GM12878 (cell line): ENCODE measurements around the gene CCDC97. TPM values are rescaled to one million over a fixed set of nuclear protein-coding genes. Genes with fewer than 3 reads are reported as not detected.

ENCODE experiments used
- ATAC-seq: fragments of 200-7000 bp; cut with Tn5 transposase; 3 replicates; pipeline ENCODE4 v1.9.1; 2020; ENCODE audit warnings: mild to moderate bottlenecking, moderate library complexity
- BruUV-seq: library from RNA; stranded (reverse); fragments of 400-500 nt; replicated peaks from 2 replicates; lab custom pipeline; 2021; lab: Mats Ljungman, UMichigan
- CTCF ChIA-PET: fragments of 300-600 bp; sonication (Branson Sonifier 250); formaldehyde crosslinking; extraction: SDS; loops from one replicate; lab custom pipeline; 2021; ENCODE audit warnings: inconsistent platforms; lab: Yijun Ruan, JAX
- POLR2A ChIA-PET: fragments of 350-600 bp; formaldehyde crosslinking; extraction: SDS; loops from one replicate; lab custom pipeline; 2021; ENCODE audit warnings: inconsistent platforms; lab: Charles Lee
- RAD21 ChIA-PET: fragments of 300-600 bp; sonication (Branson Sonifier 250); formaldehyde crosslinking; loops from one replicate; lab custom pipeline; 2023; ENCODE audit warnings: antibody characterized with exemption; ENCODE audit not compliant: unreplicated experiment; lab: Charles Lee
- SMC1A ChIA-PET: fragments of 300-600 bp; sonication (Branson Sonifier 250); formaldehyde crosslinking; loops from one replicate; lab custom pipeline; 2023; ENCODE audit not compliant: unreplicated experiment, uncharacterized antibody; lab: Charles Lee
- DNase-seq: peaks from one replicate; pipeline ENCODE4 v3.0.0-alpha.2; 2011; ENCODE audit warnings: low read depth, low spot score
- FAIRE-seq: peaks from 3 replicates; lab custom pipeline; 2011; peaks lifted over from hg19 to GRCh38; lab: Jason Lieb, UNC
- H2AFZ ChIP-seq: 2 replicates; pipeline ENCODE4 v1.6.0; 2011; ENCODE audit warnings: low read depth, low read length, control low read depth; ENCODE audit not compliant: control insufficient read depth
- H3K27ac ChIP-seq: 2 replicates; pipeline ENCODE4 v1.5.1; 2011; ENCODE audit warnings: control low read depth; ENCODE audit not compliant: control insufficient read depth, insufficient read depth
- H3K27me3 ChIP-seq, 2 experiments: replicated peaks in 1 of 2; 2 replicates each; pipeline versions ENCODE4 v1.6.0 to v1.6.1; 2011; ENCODE audit warnings: low read length in 1 of 2; ENCODE audit not compliant: control insufficient read depth in 2 of 2, insufficient read depth in 2 of 2
- H3K36me3 ChIP-seq, 2 experiments: 2 replicates each; pipeline ENCODE4 v1.5.1; 2011; ENCODE audit warnings: low read length in 1 of 2; ENCODE audit not compliant: control insufficient read depth in 2 of 2, insufficient read depth in 2 of 2
- H3K4me1 ChIP-seq: 2 replicates; pipeline ENCODE4 v1.6.1; 2011; ENCODE audit warnings: mild to moderate bottlenecking, low read length, moderate library complexity, mixed read lengths; ENCODE audit not compliant: control insufficient read depth, insufficient read depth
- H3K4me2 ChIP-seq: 2 replicates; pipeline ENCODE4 v1.6.0; 2011; ENCODE audit warnings: control low read depth; ENCODE audit not compliant: control insufficient read depth, insufficient read depth
- H3K4me3 ChIP-seq: fragments of 200-600 bp; sonication (generic); 2 replicates; pipeline ENCODE4 v1.5.1; 2016
- H3K79me2 ChIP-seq: 2 replicates; pipeline ENCODE4 v1.6.0; 2011; ENCODE audit warnings: low read length; ENCODE audit not compliant: control insufficient read depth, insufficient read depth
- H3K9ac ChIP-seq: 2 replicates; pipeline ENCODE4 v1.8.0; 2011; ENCODE audit warnings: low read length, control low read depth, mixed read lengths; ENCODE audit not compliant: control insufficient read depth, insufficient read depth
- H3K9me3 ChIP-seq: replicated peaks from 3 replicates; pipeline ENCODE4 v1.5.1; 2011; ENCODE audit warnings: mild to moderate bottlenecking, low read length; ENCODE audit not compliant: control insufficient read depth, insufficient read depth
- H4K20me1 ChIP-seq: 2 replicates; pipeline ENCODE4 v1.6.0; 2011; ENCODE audit not compliant: control insufficient read depth, insufficient read depth
- ASH2L ChIP-seq: fragments of 300-600, 200-600 bp; sonication (generic); IDR thresholded peaks from 2 replicates; pipeline ENCODE4 v1.6.1; 2017; ENCODE audit warnings: low read depth, mild to moderate bottlenecking, borderline replicate concordance
- BACH1 ChIP-seq: fragments of 450-650 bp; IDR thresholded peaks from 2 replicates; pipeline ENCODE4 v1.6.1; 2017; ENCODE audit warnings: mild to moderate bottlenecking, borderline replicate concordance
- CBX3 ChIP-seq: fragments of 200-600 bp; sonication (generic); IDR thresholded peaks from 2 replicates; pipeline ENCODE4 v1.6.1; 2016; ENCODE audit warnings: low read depth, borderline replicate concordance
- EED ChIP-seq: sonication (generic); IDR thresholded peaks from 2 replicates; pipeline ENCODE4 v1.6.1; 2016; ENCODE audit warnings: antibody characterized with exemption, low read depth
- HDGF ChIP-seq: fragments of 450-650 bp; IDR thresholded peaks from 2 replicates; pipeline ENCODE4 v1.6.1; 2016; ENCODE audit warnings: antibody characterized with exemption
- MTA3 ChIP-seq: IDR thresholded peaks from 2 replicates; pipeline ENCODE4 v1.6.1; 2012; ENCODE audit warnings: low read length, inconsistent platforms, borderline replicate concordance
- NR2C2 ChIP-seq: IDR thresholded peaks from 2 replicates; pipeline ENCODE4 v1.6.1; 2011; ENCODE audit warnings: borderline replicate concordance, low read depth; ENCODE audit not compliant: control insufficient read depth, insufficient read length
- RCOR1 ChIP-seq: conservative IDR thresholded peaks from 2 replicates; pipeline ENCODE4 v1.6.1; 2012; ENCODE audit warnings: low read depth, low read length, improper control_type of control experiment
- SKIL ChIP-seq: fragments of 450-650 bp; IDR thresholded peaks from 2 replicates; pipeline ENCODE4 v1.6.1; 2017; ENCODE audit warnings: mild to moderate bottlenecking, low read depth, inconsistent platforms; ENCODE audit not compliant: poor library complexity, severe bottlenecking
- TCF12 ChIP-seq: IDR thresholded peaks from 2 replicates; pipeline ENCODE4 v1.6.1; 2011; ENCODE audit warnings: low read depth, mild to moderate bottlenecking, low read length
- ZNF687 ChIP-seq: fragments of 450-650 bp; IDR thresholded peaks from 2 replicates; pipeline ENCODE4 v1.6.1; 2017; ENCODE audit warnings: mild to moderate bottlenecking, moderate library complexity
- WGBS: methylation state at CpG from one replicate; pipeline ENCODE4 v1.1.6; 2016; ENCODE audit warnings: low lambda C conversion rate; ENCODE audit not compliant: insufficient replicate concordance, insufficient coverage; ENCODE audit errors: missing lambda C conversion rate; 5-methylcytosine and 5-hydroxymethylcytosine counted together
- in situ Hi-C: fragments of 300-500 bp; cut with MboI; formaldehyde crosslinking; loops from 9 replicates; pipeline ENCODE4 v1.14.3; 2018; ENCODE audit warnings: mixed read lengths
- intact Hi-C: fragments of 100-400 bp; cut with micrococcal nuclease; formaldehyde crosslinking; loops from one replicate; pipeline ENCODE4 v1.14.2; 2022; ENCODE audit not compliant: unreplicated experiment
- polyA plus RNA-seq, 11 experiments: library from polyadenylated mRNA; depleted of rRNA in 4 of 11; unstranded in 6 of 11; stranded (reverse) in 5 of 11; fragments of >200 nt; fragmentation: Nextera tagmentation in 4 of 11; fragmentation: Illumina TruSeq in 1 of 11; extraction: Ambion mirVana in 4 of 11; extraction: Trizol in 1 of 11; gene quantifications; 1 replicate in 1 of 11; 2 replicates in 10 of 11; pipeline versions ENCODE4 v1.2.1 to v1.2.3, GENCODE V29; 2011 to 2016; ENCODE audit warnings: inconsistent platforms in 2 of 11, missing spikeins in 2 of 11, low read depth in 1 of 11
- total RNA-seq, 4 experiments: library from RNA; depleted of rRNA in 3 of 4; stranded (reverse); fragments of >200 nt in 3 of 4; fragmentation: Illumina TruSeq in 1 of 4; extraction: Trizol in 1 of 4; gene quantifications; 2 replicates each; pipeline versions ENCODE4 v1.2.1 to v1.2.3, GENCODE V29; 2013 to 2021
- TF ChIP-seq, protein P1 (sequence below): fragments of 450-650 bp; formaldehyde crosslinking; IDR thresholded peaks from 2 replicates; pipeline ENCODE4 v1.4.0; 2020; ENCODE audit warnings: mild to moderate bottlenecking, moderate library complexity
- TF ChIP-seq, protein P2 (sequence below): IDR thresholded peaks from 2 replicates; pipeline ENCODE4 v1.6.1; 2011; ENCODE audit warnings: mild to moderate bottlenecking, low read depth, low read length, moderate library complexity; ENCODE audit not compliant: insufficient replicate concordance

Gene CCDC97
- total and polyA plus RNA-seq, 10 of the 15 experiments (the other 5 are each of a cell fraction or from before 2014, with no cell fraction given), result 1.8 to 34.1 (median 18.8) TPM

DNA sequence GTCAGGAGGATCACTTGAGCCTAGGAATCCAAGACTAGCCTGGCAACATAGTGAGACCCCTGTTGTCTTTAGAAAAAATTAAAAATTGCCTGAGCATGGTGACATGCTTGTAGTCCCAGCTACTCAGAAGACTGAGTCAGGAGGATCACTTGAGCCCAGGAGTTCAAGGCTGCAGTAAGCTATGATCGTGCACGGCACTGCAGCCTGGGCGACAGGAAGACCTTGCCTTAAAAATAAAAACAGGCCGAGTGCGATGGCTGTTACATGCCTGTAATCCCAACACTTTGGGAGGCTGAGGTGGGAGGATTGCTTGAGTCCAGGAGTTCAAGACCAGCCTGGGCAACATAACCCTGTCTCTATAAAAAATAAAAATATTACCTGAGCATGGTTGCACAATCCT lies 40.4 kb upstream of the CCDC97 start:
- no peak overlapping the region for H3K9ac ChIP-seq
- ChIA-PET SMC1A (interaction anchor here (1.2 kb wide), 1 partner anchor 34 kb away, joined by 4 read pairs; no protein-coding TSS in a partner anchor), POLR2A (interaction anchor here (0.6 to 0.7 kb wide), 2 partner anchors 34 to 170 kb away, joined by 3 to 7 read pairs; partner anchors contain the start of gene DMAC2), CTCF (interaction anchor here (0.6 to 0.8 kb wide), 3 partner anchors 28 to 484 kb away, joined by 3 to 4 read pairs (median 3); no protein-coding TSS in a partner anchor), RAD21 (no interaction called here)
- no peaks in the 10 kb centered on the region for H3K9me3 ChIP-seq
- peaks cover 52% of the 10 kb centered on the region for H3K79me2 ChIP-seq
- WGBS, result 100% methylated on average over 5 of the region's 5 CpGs
- H3K27me3 ChIP-seq, result no peaks in the 10 kb centered on the region
- H3K36me3 ChIP-seq, result peaks cover 39 to 40% of the 10 kb centered on the region in 2 experiments
- no peak for ATAC-seq
- H3K4me3 ChIP-seq, result no peak overlapping the region
- H4K20me1 ChIP-seq, result no peaks in the 10 kb centered on the region
- intact Hi-C loops (no loop called here), in situ Hi-C loops (no loop called here)
- DNase-seq, result no peak
- no peak overlapping the region for H2AFZ ChIP-seq
- H3K4me2 ChIP-seq, result no peak overlapping the region
- H3K4me1 ChIP-seq, result no peaks in the 10 kb centered on the region
- BruUV-seq, result no TSS peak
- no peak for FAIRE-seq
- no peak overlapping the region for H3K27ac ChIP-seq
- TF ChIP-seq SKIL (no peak), BACH1 (no peak), TCF12 (no peak), ZNF687 (no peak), MTA3 (no peak), RCOR1 (no peak), ASH2L (no peak), CBX3 (no peak), HDGF (no peak), NR2C2 (no peak), EED (no peak)
- TF ChIP-seq, protein P1, sequence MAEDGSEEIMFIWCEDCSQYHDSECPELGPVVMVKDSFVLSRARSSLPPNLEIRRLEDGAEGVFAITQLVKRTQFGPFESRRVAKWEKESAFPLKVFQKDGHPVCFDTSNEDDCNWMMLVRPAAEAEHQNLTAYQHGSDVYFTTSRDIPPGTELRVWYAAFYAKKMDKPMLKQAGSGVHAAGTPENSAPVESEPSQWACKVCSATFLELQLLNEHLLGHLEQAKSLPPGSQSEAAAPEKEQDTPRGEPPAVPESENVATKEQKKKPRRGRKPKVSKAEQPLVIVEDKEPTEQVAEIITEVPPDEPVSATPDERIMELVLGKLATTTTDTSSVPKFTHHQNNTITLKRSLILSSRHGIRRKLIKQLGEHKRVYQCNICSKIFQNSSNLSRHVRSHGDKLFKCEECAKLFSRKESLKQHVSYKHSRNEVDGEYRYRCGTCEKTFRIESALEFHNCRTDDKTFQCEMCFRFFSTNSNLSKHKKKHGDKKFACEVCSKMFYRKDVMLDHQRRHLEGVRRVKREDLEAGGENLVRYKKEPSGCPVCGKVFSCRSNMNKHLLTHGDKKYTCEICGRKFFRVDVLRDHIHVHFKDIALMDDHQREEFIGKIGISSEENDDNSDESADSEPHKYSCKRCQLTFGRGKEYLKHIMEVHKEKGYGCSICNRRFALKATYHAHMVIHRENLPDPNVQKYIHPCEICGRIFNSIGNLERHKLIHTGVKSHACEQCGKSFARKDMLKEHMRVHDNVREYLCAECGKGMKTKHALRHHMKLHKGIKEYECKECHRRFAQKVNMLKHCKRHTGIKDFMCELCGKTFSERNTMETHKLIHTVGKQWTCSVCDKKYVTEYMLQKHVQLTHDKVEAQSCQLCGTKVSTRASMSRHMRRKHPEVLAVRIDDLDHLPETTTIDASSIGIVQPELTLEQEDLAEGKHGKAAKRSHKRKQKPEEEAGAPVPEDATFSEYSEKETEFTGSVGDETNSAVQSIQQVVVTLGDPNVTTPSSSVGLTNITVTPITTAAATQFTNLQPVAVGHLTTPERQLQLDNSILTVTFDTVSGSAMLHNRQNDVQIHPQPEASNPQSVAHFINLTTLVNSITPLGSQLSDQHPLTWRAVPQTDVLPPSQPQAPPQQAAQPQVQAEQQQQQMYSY (CRISPR knock-in tag), result no peak
- TF ChIP-seq, protein P2, sequence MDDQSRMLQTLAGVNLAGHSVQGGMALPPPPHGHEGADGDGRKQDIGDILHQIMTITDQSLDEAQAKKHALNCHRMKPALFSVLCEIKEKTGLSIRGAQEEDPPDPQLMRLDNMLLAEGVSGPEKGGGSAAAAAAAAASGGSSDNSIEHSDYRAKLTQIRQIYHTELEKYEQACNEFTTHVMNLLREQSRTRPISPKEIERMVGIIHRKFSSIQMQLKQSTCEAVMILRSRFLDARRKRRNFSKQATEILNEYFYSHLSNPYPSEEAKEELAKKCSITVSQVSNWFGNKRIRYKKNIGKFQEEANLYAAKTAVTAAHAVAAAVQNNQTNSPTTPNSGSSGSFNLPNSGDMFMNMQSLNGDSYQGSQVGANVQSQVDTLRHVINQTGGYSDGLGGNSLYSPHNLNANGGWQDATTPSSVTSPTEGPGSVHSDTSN, result no peak
